ENCODE measurements around the gene CHAC2. TPM values are rescaled to one million over a fixed set of nuclear protein-coding genes. Genes with fewer than 3 reads are reported as not detected.

The CHAC2 gene
- total and polyA plus RNA-seq, 12 donors, result 0.85 to 18.6 (median 4.3) TPM

DNA sequence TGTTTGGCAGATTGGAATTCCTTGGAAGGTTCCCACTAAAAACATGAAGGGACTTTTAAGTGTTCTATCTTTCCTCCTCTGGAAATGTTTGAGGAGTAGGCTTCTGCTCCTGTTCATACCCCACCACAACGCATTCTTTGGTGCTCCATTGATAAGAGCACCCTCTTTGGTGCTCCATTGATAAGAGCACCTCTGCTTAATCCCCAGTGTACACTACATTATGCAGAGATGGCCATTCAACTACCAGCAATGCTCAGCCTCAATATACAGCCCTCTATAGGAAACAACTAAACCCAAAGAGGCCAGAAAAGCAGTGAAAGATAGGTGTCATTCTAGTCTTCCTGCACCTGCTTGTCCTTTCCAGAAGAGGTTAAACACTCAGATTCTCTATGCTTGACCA, 1.8 kb upstream of the CHAC2 start:
- TF ChIP-seq, protein P1, sequence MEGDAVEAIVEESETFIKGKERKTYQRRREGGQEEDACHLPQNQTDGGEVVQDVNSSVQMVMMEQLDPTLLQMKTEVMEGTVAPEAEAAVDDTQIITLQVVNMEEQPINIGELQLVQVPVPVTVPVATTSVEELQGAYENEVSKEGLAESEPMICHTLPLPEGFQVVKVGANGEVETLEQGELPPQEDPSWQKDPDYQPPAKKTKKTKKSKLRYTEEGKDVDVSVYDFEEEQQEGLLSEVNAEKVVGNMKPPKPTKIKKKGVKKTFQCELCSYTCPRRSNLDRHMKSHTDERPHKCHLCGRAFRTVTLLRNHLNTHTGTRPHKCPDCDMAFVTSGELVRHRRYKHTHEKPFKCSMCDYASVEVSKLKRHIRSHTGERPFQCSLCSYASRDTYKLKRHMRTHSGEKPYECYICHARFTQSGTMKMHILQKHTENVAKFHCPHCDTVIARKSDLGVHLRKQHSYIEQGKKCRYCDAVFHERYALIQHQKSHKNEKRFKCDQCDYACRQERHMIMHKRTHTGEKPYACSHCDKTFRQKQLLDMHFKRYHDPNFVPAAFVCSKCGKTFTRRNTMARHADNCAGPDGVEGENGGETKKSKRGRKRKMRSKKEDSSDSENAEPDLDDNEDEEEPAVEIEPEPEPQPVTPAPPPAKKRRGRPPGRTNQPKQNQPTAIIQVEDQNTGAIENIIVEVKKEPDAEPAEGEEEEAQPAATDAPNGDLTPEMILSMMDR (IDR thresholded peaks at IDR 0.05), result no peak
- TF ChIP-seq POLR2A (IDR thresholded peaks at IDR 0.05), result no peak
- Histone ChIP-seq H3K9me3 (replicated peaks in 1 of 3) (no peaks in the 10 kb centered on the region), H3K27me3 (no peaks in the 10 kb centered on the region), H3K27ac (no peak overlapping the region), H3K4me3 (no peak overlapping the region), H3K36me3 (replicated peaks in 1 of 2) (no peaks in the 10 kb centered on the region), H3K4me1 (replicated peaks in 1 of 2) (peaks cover 5 to 18% of the 10 kb centered on the region in 2 donors)
- DNase-seq, result no peak
- intact Hi-C loops (cut with DNase I), result no loop called here
- 85 to 100% (median 95%) methylated on average over 1 of the region's 1 CpG for whole genome bisulfite sequencing, 4 donors

- Histone ChIP-seq H3K9me3 (replicated peaks in 1 of 3) (no peaks in the 10 kb centered on the region), H3K4me3 (peak overlapping the region; percentile 7 to 85 (median 32)), H3K27ac (peak overlapping the region in 4 of 5 donors; percentile 43 to 89 (median 76)), H3K36me3 (replicated peaks in 1 of 2) (no peaks in the 10 kb centered on the region), H3K4me1 (replicated peaks in 1 of 2) (peaks cover 5 to 18% of the 10 kb centered on the region in 2 donors), H3K27me3 (no peaks in the 10 kb centered on the region)
- WGBS, 4 donors, result 1 to 3% (median 2%) methylated on average over 7 to 12 of the region's 12 CpGs
- TF ChIP-seq POLR2A (IDR thresholded peaks at IDR 0.05), result no peak
- TF ChIP-seq, protein P1 (IDR thresholded peaks at IDR 0.05), result no peak
- intact Hi-C loops (cut with DNase I), result no loop called here
- peak in 1 of 7 donors; percentile 50 for DNase-seq
Measured at GRCh38 chr2:53768242-53768542, 588 bp downstream of the CHAC2 start.

DNA sequence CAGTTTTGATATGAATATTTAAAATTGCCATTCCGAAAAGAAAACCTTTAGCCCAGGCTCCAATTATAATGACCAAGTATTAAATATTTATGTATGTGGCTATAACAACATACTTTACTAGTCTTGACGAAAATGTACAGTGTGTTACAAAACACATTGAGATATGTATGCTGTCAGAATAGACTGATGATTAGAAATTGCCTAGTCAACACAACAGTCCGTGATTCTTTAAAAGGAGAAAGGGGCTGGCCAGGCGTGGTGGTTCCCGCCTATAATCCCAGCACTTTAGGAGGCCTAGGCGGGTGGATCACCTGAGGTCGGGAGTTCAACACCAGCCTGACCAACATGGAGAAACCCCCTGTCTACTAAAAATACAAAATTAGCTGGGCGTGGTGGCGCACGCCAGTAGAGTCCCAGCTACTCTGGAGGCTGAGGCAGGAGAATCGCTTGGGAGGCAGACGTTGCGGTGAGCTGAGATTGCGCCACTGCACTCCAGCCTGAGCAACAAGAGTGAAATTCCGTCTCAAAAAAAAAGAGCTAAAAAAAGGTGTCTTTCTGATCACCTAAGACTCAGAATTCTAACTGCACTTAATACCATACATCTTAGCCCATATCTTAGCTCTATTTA, 1.8 kb downstream of the CHAC2 start:
- Histone ChIP-seq H3K27me3 (no peaks in the 10 kb centered on the region), H3K9me3 (replicated peaks in 1 of 3) (no peaks in the 10 kb centered on the region), H3K4me1 (replicated peaks in 1 of 2) (peaks cover 5 to 18% of the 10 kb centered on the region in 2 donors), H3K36me3 (replicated peaks in 1 of 2) (no peaks in the 10 kb centered on the region), H3K27ac (no peak overlapping the region), H3K4me3 (no peak overlapping the region)
- no peak for TF ChIP-seq POLR2A (IDR thresholded peaks at IDR 0.05)
- TF ChIP-seq, protein P1 (IDR thresholded peaks at IDR 0.05), result no peak
- DNase-seq, result no peak
- intact Hi-C loops (cut with DNase I), result no loop called here
- WGBS, 4 donors, result 89 to 94% (median 92%) methylated on average over 15 of the region's 15 CpGs

GRCh38 chr2:53770264-53770663, 2.7 kb downstream of the CHAC2 start:
- H3K27me3 ChIP-seq, result no peaks in the 10 kb centered on the region
- H3K4me3 ChIP-seq, result no peak overlapping the region
- no peaks in the 10 kb centered on the region for H3K9me3 ChIP-seq (replicated peaks in 1 of 3)
- no peaks in the 10 kb centered on the region for H3K36me3 ChIP-seq (replicated peaks in 1 of 2)
- intact Hi-C loops (cut with DNase I), result no loop called here
- H3K4me1 ChIP-seq (replicated peaks in 1 of 2), result peaks cover 5 to 18% of the 10 kb centered on the region in 2 donors
- H3K27ac ChIP-seq, result no peak overlapping the region
- DNase-seq, result no peak
- TF ChIP-seq, protein P1 (IDR thresholded peaks at IDR 0.05), result no peak
- 85 to 93% (median 87%) methylated on average over 4 of the region's 4 CpGs for WGBS, 4 donors
